HG03342 (cell line): ENCODE results near the gene GRIK3.

Source experiments
- ATAC-seq: cut with Tn5 transposase; IDR thresholded peaks from one replicate; pipeline ENCODE4 v1.9.1; 2021; ENCODE audit warnings: mild to moderate bottlenecking, moderate library complexity; ENCODE audit not compliant: unreplicated experiment

GRIK3 gene

GRCh38 chr1:36984026-36984425 lies 50.3 kb downstream of the GRIK3 start:
- no peak for ATAC-seq

- no peak for ATAC-seq
These were observed 51.6 kb downstream of the GRIK3 start for GRCh38 chr1:36982709-36983108.

- ATAC-seq, result no peak
These were observed 52.3 kb downstream of the GRIK3 start for GRCh38 chr1:36981771-36982622.

GRCh38 chr1:36981126-36981525 lies 53.2 kb downstream of the GRIK3 start:
- no peak for ATAC-seq

GRCh38 chr1:36977731-36978406 lies 56.4 kb downstream of the GRIK3 start:
- ATAC-seq, result no peak

- no peak for ATAC-seq
These were observed 58.7 kb downstream of the GRIK3 start for GRCh38 chr1:36975642-36976041.

- no peak for ATAC-seq
These were observed 61.3 kb downstream of the GRIK3 start for GRCh38 chr1:36973056-36973455.

- no peak for ATAC-seq
These were observed 62.3 kb downstream of the GRIK3 start for GRCh38 chr1:36971852-36972618.

GRCh38 chr1:36968730-36969129 lies 65.6 kb downstream of the GRIK3 start:
- ATAC-seq, result no peak

- ATAC-seq, result no peak
These were observed 68.1 kb downstream of the GRIK3 start for GRCh38 chr1:36966242-36966641.

- no peak for ATAC-seq
These were observed 68.8 kb downstream of the GRIK3 start for GRCh38 chr1:36965275-36966159.

GRCh38 chr1:36964830-36965229 lies 69.5 kb downstream of the GRIK3 start:
- ATAC-seq, result no peak

GRCh38 chr1:36963006-36963405 lies 71.3 kb downstream of the GRIK3 start:
- no peak for ATAC-seq

- ATAC-seq, result no peak
These were observed 73.2 kb downstream of the GRIK3 start for GRCh38 chr1:36961062-36961615.

GRCh38 chr1:36956570-36956969 lies 77.7 kb downstream of the GRIK3 start:
- no peak for ATAC-seq

- no peak for ATAC-seq
These were observed 79.3 kb downstream of the GRIK3 start for GRCh38 chr1:36955016-36955415.

GRCh38 chr1:36953061-36953460 lies 81.3 kb downstream of the GRIK3 start:
- no peak for ATAC-seq

- no peak for ATAC-seq
These were observed 82.6 kb downstream of the GRIK3 start for GRCh38 chr1:36951761-36952160.

GRCh38 chr1:36951292-36951750 lies 83.0 kb downstream of the GRIK3 start:
- ATAC-seq, result no peak

- ATAC-seq, result no peak
These were observed 83.6 kb downstream of the GRIK3 start for GRCh38 chr1:36950604-36951291.
